HG03378 (cell line): ENCODE results near the gene HLA-A.
"Not testable (repeated sequence)": the region's sequence is repeated elsewhere in the genome, so short reads cannot be mapped to it uniquely, and the experiment has no call there.

Experiments used
- ATAC-seq: cut with Tn5 transposase; IDR thresholded peaks from one replicate; pipeline ENCODE4 v1.9.1; 2021; ENCODE audit warnings: mild to moderate bottlenecking, moderate library complexity; ENCODE audit not compliant: unreplicated experiment

HLA-A gene

DNA sequence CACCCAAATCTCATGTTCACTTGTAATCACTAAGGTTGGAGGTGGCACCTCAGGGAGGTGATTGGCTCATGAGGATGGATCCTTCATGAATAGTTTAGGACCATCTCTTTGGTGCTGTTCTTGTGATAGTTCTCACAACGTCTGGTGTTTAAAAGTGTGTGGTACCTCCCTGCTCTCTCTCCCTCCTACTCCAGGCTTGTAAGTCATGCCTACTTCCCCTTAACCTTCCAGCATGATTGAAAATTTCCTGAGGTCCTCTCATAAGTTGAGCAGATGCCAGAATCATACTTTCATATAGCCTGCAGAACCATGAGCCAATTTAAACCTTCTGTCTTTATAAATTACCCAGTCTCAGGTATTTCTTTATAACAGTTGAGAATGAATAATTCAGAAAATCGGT lies 16.6 kb downstream of the HLA-A start:
- ATAC-seq, result no peak

GRCh38 chr6:29959467-29959866 lies 17.1 kb downstream of the HLA-A start:
- no peak for ATAC-seq

- no peak for ATAC-seq
Observed at GRCh38 chr6:29961966-29962365, 19.6 kb downstream of the HLA-A start.

- ATAC-seq, result not testable (repeated sequence)
Observed at GRCh38 chr6:29963697-29964096, 21.4 kb downstream of the HLA-A start.

DNA sequence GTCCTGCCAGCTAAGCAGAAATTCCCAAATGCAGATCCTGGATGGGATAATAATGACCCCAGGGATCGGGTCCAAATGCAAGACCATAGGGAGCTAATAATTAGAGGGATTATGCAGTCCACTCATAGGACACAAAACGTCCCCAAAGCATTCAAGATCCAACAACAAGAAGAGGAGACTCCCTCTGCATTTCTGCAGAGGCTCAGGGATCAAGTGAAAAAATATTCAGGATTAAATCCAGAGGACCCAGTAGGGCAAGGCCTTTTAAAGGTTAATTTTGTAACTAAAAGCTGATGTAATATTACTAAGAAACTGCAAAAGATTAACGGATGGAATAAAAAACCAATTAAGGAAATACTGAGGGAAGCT lies 22.2 kb downstream of the HLA-A start:
- ATAC-seq, result no peak

DNA sequence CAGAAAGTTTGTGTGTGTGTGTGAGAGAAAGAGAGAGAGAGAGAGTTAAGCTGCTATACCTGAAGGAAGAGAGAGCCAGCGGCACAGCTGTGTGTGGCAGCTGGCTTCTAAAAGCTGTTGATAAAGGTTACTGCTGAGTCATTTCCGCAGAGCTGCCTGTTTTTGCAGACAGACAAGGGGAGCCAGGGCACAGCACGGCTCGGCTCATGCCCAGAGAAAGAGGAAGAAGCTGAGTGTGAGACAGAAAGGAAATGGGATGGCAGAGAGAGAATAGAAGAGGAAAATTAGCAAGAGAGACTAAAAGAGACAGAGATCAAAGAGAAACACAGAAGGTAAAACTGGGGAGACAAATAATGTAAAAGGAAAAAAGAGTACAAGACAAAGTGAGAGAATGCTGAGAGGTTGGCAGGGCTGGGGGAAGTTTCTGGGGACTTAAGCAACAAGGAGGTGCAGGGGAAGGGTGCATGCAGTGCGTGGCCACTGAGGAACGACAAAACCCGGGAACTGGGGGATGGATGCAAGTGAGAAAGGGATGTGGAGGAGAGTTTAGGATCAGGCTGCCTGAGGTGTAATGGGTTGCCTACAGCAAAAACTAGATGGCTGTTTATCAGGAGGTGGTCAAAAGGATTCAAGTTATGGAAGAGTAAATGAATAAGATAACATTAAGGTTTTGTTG lies 22.7 kb downstream of the HLA-A start:
- peak; percentile 89 for ATAC-seq

DNA sequence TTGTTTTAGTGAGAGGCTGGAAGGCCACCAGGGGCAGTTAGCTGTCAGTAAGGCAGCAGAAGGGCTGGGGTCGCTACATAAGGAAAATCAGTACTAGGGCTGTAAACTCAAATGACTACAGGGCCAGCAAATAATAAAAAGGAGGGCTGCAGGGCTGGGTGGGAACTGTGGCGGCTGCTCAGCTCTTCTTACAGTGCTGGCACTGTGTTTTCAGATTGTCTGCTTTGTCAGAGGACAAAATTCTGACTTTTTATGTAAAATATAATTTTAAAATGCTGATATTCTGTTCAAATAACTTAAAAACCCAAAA lies 23.2 kb downstream of the HLA-A start:
- ATAC-seq, result no peak

- ATAC-seq, result no peak
Observed at GRCh38 chr6:29965873-29966601, 23.7 kb downstream of the HLA-A start.

GRCh38 chr6:29967379-29968010 lies 25.2 kb downstream of the HLA-A start:
- no peak for ATAC-seq

- ATAC-seq, result no peak
Observed at GRCh38 chr6:29968130-29968529, 25.8 kb downstream of the HLA-A start.

- no peak for ATAC-seq
Observed at GRCh38 chr6:29968905-29969304, 26.6 kb downstream of the HLA-A start.

- ATAC-seq, result no peak
Observed at GRCh38 chr6:29970711-29971110, 28.4 kb downstream of the HLA-A start.

GRCh38 chr6:29974901-29975560 lies 32.7 kb downstream of the HLA-A start:
- no peak for ATAC-seq

- ATAC-seq, result no peak
Observed at GRCh38 chr6:29975561-29975907, 33.2 kb downstream of the HLA-A start.

GRCh38 chr6:29976253-29976587 lies 33.9 kb downstream of the HLA-A start:
- ATAC-seq, result no peak

DNA sequence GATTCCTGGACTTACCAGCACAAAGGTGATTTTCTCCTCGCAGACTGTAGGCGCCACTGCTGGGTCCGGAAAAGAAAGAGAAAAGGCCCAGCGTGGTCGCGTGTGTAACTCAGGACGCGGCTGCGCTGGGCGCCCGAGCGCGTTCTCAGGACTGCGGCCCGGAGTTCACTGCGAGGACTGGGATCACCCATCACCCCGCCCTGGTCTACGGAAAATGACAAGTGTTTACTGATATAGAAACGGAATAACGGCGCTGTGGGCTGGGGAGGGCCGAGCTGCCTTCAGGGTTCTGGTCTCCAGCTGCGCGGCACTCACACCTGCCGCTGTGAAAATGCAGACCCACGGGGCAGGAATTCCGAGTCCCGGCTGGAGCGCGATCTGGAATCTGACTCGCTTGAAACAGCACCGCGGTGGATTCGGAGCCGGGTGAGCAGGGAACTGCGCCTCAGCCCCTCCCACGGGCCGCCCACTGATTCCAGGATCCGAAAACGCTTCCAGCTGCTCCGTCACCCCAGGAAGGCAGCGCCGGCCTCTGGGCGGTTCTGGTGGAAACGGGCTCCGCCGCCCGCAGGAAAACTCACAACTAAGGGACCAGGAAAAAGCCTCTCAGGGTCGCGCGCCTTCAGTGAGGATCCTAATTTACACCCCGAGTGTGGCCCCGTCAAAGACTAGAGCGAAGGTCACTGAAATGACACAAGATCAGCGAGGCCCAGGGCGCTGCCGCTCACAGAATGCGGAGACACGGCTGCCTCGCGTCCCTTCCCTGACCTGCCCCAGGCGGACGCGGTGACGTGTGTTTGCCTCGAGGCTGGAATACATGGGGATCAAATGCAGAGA lies 34.5 kb downstream of the HLA-A start:
- no peak for ATAC-seq

- ATAC-seq, result no peak
Observed at GRCh38 chr6:29977425-29977727, 35.0 kb downstream of the HLA-A start.

DNA sequence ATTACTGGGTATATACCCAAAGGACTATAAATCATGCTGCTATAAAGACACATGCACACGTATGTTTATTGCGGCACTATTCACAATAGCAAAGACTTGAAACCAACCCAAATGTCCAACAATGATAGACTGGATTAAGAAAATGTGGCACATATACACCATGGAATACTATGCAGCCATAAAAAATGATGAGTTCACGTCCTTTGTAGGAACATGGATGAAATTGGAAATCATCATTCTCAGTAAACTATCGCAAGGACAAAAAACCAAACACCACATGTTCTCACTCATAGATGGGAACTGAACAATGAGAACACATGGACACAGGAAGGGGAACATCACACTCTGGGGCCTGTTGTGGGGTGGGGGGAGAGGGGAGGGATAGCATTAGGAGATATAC lies 37.7 kb downstream of the HLA-A start:
- ATAC-seq, result not testable (repeated sequence)

- ATAC-seq, result no peak
Observed at GRCh38 chr6:29980511-29980910, 38.2 kb downstream of the HLA-A start.

DNA sequence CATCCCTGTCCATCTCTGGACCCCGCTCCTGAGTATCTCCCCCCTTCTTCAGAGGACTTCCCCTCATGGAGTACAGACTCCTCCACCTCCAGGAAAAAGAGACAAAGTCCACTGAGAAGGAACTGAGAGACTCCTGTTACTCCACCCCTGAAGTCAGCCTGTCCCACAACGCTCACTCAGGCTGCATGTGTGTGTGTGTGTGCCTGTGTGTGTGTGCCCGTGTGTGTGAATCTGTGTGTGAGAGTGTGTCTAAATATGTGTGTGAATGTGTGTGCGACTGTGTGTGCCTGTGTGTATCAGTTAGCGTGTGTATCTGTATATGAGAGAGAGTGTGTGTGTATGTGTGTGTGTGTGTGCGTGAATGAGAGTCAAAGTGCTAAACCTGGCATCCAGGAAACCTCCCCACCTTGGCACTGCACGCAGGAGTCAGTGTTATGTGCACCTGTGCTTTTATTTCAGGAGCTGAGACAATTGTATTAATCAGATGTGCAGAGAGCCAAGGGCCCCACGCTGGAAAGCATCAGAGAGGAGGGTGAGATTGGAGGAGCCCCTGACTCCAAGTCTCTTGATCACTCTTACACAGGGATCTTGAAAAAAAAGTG lies 39.0 kb downstream of the HLA-A start:
- ATAC-seq, result no peak

DNA sequence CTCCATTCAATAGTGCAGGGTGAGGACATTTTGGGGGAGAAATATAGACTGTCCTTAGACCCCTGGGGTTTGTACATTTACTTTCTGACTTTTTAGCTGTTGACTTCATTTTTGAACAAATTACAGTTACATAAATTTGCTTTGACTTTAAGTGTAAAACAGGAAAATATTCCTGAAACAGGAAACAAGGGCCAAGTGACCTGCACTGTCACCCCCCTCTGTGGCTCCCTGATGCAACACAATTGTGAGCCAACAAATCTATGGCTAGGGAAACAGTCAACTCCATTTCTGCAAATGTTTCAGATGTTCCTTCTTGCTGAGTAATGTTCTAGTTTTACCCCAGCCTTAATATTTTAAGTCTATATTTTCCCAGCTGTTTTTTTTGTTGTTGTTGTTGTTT lies 39.8 kb downstream of the HLA-A start:
- no peak for ATAC-seq
